IPS-15b (cell line): Measurements from ENCODE around the gene LILRB3.
"Not testable (repeated sequence)": the region's sequence is repeated elsewhere in the genome, so short reads cannot be mapped to it uniquely, and the experiment has no call there.

ENCODE experiments used
- H3K27me3 ChIP-seq: one replicate; pipeline ENCODE4 v1.6.1; 2013; ENCODE audit warnings: low read length; ENCODE audit not compliant: control insufficient read depth, insufficient read depth
- H3K36me3 ChIP-seq: one replicate; pipeline ENCODE4 v1.6.1; 2013; ENCODE audit warnings: low read length; ENCODE audit not compliant: control insufficient read depth, insufficient read depth
- H3K4me1 ChIP-seq: one replicate; pipeline ENCODE4 v1.6.1; 2013; ENCODE audit warnings: mild to moderate bottlenecking, low read length; ENCODE audit not compliant: control insufficient read depth, insufficient read depth
- H3K4me3 ChIP-seq: one replicate; pipeline ENCODE4 v1.5.1; 2013; ENCODE audit warnings: low read depth, low read length
- H3K9ac ChIP-seq: one replicate; pipeline ENCODE4 v1.6.1; 2013; ENCODE audit warnings: low read depth, mild to moderate bottlenecking, low read length
- H3K9me3 ChIP-seq: one replicate; pipeline ENCODE4 v1.6.1; 2013; ENCODE audit warnings: mild to moderate bottlenecking, low read length; ENCODE audit not compliant: control insufficient read depth, insufficient read depth

Gene LILRB3

GRCh38 chr19:54181894-54182293 lies 40.9 kb downstream of the LILRB3 start:
- H3K27me3 ChIP-seq, H3K9me3 ChIP-seq, H3K9ac ChIP-seq, H3K4me3 ChIP-seq, H3K4me1 ChIP-seq: not testable (repeated sequence)
- peaks cover 10% of the 10 kb centered on the region for H3K36me3 ChIP-seq

- Histone ChIP-seq H3K9ac (no peak overlapping the region), H3K9me3 (no peaks in the 10 kb centered on the region), H3K27me3 (no peaks in the 10 kb centered on the region), H3K4me3 (no peak overlapping the region), H3K36me3 (peaks cover 11% of the 10 kb centered on the region), H3K4me1 (no peaks in the 10 kb centered on the region)
Measured at GRCh38 chr19:54180691-54181091, 42.1 kb downstream of the LILRB3 start.

GRCh38 chr19:54179921-54180461 lies 42.8 kb downstream of the LILRB3 start:
- no peak overlapping the region for H3K9ac ChIP-seq
- H3K9me3 ChIP-seq = no peaks in the 10 kb centered on the region
- H3K4me1 ChIP-seq = no peaks in the 10 kb centered on the region
- peaks cover 11% of the 10 kb centered on the region for H3K36me3 ChIP-seq
- H3K27me3 ChIP-seq = no peaks in the 10 kb centered on the region
- H3K4me3 ChIP-seq = no peak overlapping the region

- no peak overlapping the region for H3K9ac ChIP-seq
- H3K9me3 ChIP-seq = no peaks in the 10 kb centered on the region
- H3K4me3 ChIP-seq = no peak overlapping the region
- peaks cover 11% of the 10 kb centered on the region for H3K36me3 ChIP-seq
- H3K27me3 ChIP-seq = no peaks in the 10 kb centered on the region
- H3K4me1 ChIP-seq = no peaks in the 10 kb centered on the region
Measured at GRCh38 chr19:54179262-54179852, 43.5 kb downstream of the LILRB3 start.

GRCh38 chr19:54178581-54179261 lies 44.1 kb downstream of the LILRB3 start:
- no peak overlapping the region for H3K4me3 ChIP-seq
- H3K9me3 ChIP-seq = no peaks in the 10 kb centered on the region
- H3K9ac ChIP-seq = no peak overlapping the region
- H3K27me3 ChIP-seq = no peaks in the 10 kb centered on the region
- no peaks in the 10 kb centered on the region for H3K4me1 ChIP-seq
- peaks cover 11% of the 10 kb centered on the region for H3K36me3 ChIP-seq

- no peaks in the 10 kb centered on the region for H3K9me3 ChIP-seq
- no peak overlapping the region for H3K9ac ChIP-seq
- no peak overlapping the region for H3K4me3 ChIP-seq
- H3K4me1 ChIP-seq = peaks cover 3% of the 10 kb centered on the region
- no peaks in the 10 kb centered on the region for H3K27me3 ChIP-seq
- peaks cover 6% of the 10 kb centered on the region for H3K36me3 ChIP-seq
Measured at GRCh38 chr19:54173951-54174834, 48.6 kb downstream of the LILRB3 start.

- peaks cover 6% of the 10 kb centered on the region for H3K36me3 ChIP-seq
- no peaks in the 10 kb centered on the region for H3K27me3 ChIP-seq
- H3K9ac ChIP-seq = no peak overlapping the region
- H3K4me3 ChIP-seq = peak overlapping the region; percentile 77
- peaks cover 3% of the 10 kb centered on the region for H3K4me1 ChIP-seq
- no peaks in the 10 kb centered on the region for H3K9me3 ChIP-seq
Measured at GRCh38 chr19:54173359-54173699, 49.5 kb downstream of the LILRB3 start.

GRCh38 chr19:54172471-54173358 lies 50.1 kb downstream of the LILRB3 start, which contains the start of gene TMC4:
TMC4 (minus strand) TSS chr19:54173160; CDS start chr19:54173117, 43 bp downstream.
- H3K36me3 ChIP-seq = peaks cover 6% of the 10 kb centered on the region
- peak within 1 kb of the TSS; percentile 76 for H3K9ac ChIP-seq
- no peaks in the 10 kb centered on the region for H3K27me3 ChIP-seq
- H3K4me1 ChIP-seq = peaks cover 3% of the 10 kb centered on the region
- no peaks in the 10 kb centered on the region for H3K9me3 ChIP-seq
- H3K4me3 ChIP-seq = peak within 1 kb of the TSS; percentile 77

- H3K4me3 ChIP-seq = peak overlapping the region; percentile 22
- not testable (repeated sequence) for H3K9ac ChIP-seq, H3K36me3 ChIP-seq, H3K27me3 ChIP-seq, H3K4me1 ChIP-seq, H3K9me3 ChIP-seq
Measured at GRCh38 chr19:54171736-54172431, 50.9 kb downstream of the LILRB3 start.

- no peaks in the 10 kb centered on the region for H3K27me3 ChIP-seq
- peaks cover 3% of the 10 kb centered on the region for H3K4me1 ChIP-seq
- H3K4me3 ChIP-seq = no peak overlapping the region
- no peak overlapping the region for H3K9ac ChIP-seq
- no peaks in the 10 kb centered on the region for H3K36me3 ChIP-seq
- no peaks in the 10 kb centered on the region for H3K9me3 ChIP-seq
Measured at GRCh38 chr19:54169149-54169740, 53.6 kb downstream of the LILRB3 start.
